Measurements from ENCODE around the gene KDM4C. TPM values are rescaled to one million over a fixed set of nuclear protein-coding genes. Genes with fewer than 3 reads are reported as not detected.

The KDM4C gene
- total RNA-seq, 6 donors from 2014 or later = 31.6 to 96.4 (median 41.2) TPM

GRCh38 chr9:7129391-7129790, 371.6 kb downstream of the KDM4C start:
- Histone ChIP-seq H3K4me1 (peaks cover 0 to 6% (median 0%) of the 10 kb centered on the region in 4 donors), H3K36me3 (peaks cover 0 to 24% (median 6%) of the 10 kb centered on the region in 4 donors), H3K4me3 (no peak overlapping the region), H3K27ac (no peak overlapping the region), H3K27me3 (no peaks in the 10 kb centered on the region), H3K9me3 (no peaks in the 10 kb centered on the region)
- ATAC-seq (ENCODE audit: low FRiP score in 2 of 2) (no peak), DNase-seq (no peak)
- WGBS, 2 donors = 50 to 85% methylated on average over 2 of the region's 2 CpGs
- TF ChIP-seq POLR2AphosphoS5 (IDR thresholded peaks at IDR 0.05) = no peak
- TF ChIP-seq CTCF (IDR thresholded peaks at IDR 0.05) = no peak
- no peak for TF ChIP-seq POLR2A (IDR thresholded peaks at IDR 0.05)
- TF ChIP-seq EP300 (IDR thresholded peaks at IDR 0.05) = no peak

GRCh38 chr9:7130266-7130820, 372.6 kb downstream of the KDM4C start:
- H3K27me3 ChIP-seq = no peaks in the 10 kb centered on the region
- H3K27ac ChIP-seq = no peak overlapping the region
- 85 to 88% methylated on average over 4 of the region's 4 CpGs for WGBS, 2 donors
- DNase-seq (no peak), ATAC-seq (ENCODE audit: low FRiP score in 2 of 2) (no peak)
- peaks cover 0 to 22% (median 6%) of the 10 kb centered on the region in 4 donors for H3K36me3 ChIP-seq
- H3K4me1 ChIP-seq = peaks cover 0 to 6% (median 0%) of the 10 kb centered on the region in 4 donors
- TF ChIP-seq CTCF (IDR thresholded peaks at IDR 0.05) (no peak), POLR2A (IDR thresholded peaks at IDR 0.05) (no peak), POLR2AphosphoS5 (IDR thresholded peaks at IDR 0.05) (no peak), EP300 (IDR thresholded peaks at IDR 0.05) (no peak)
- no peaks in the 10 kb centered on the region for H3K9me3 ChIP-seq
- H3K4me3 ChIP-seq = no peak overlapping the region

GRCh38 chr9:7132605-7133004, 374.8 kb downstream of the KDM4C start:
- Histone ChIP-seq H3K9me3 (no peaks in the 10 kb centered on the region), H3K27me3 (no peaks in the 10 kb centered on the region), H3K27ac (no peak overlapping the region), H3K4me1 (no peaks in the 10 kb centered on the region), H3K4me3 (no peak overlapping the region), H3K36me3 (peaks cover 0 to 29% (median 10%) of the 10 kb centered on the region in 4 donors)
- ATAC-seq (ENCODE audit: low FRiP score in 2 of 2) = no peak
- no peak for TF ChIP-seq POLR2A (IDR thresholded peaks at IDR 0.05)
- no peak for TF ChIP-seq EP300 (IDR thresholded peaks at IDR 0.05)
- no peak for TF ChIP-seq CTCF (IDR thresholded peaks at IDR 0.05)
- no peak for TF ChIP-seq POLR2AphosphoS5 (IDR thresholded peaks at IDR 0.05)
- DNase-seq = no peak
- 0 to 25% methylated on average over 1 of the region's 1 CpG for WGBS, 2 donors

- ATAC-seq (ENCODE audit: low FRiP score in 2 of 2) = no peak
- no peak for DNase-seq
- 87 to 90% methylated on average over 4 of the region's 4 CpGs for WGBS, 2 donors
- Histone ChIP-seq H3K9me3 (no peaks in the 10 kb centered on the region), H3K4me3 (no peak overlapping the region), H3K27me3 (no peaks in the 10 kb centered on the region), H3K36me3 (peaks cover 0 to 12% (median 6%) of the 10 kb centered on the region in 4 donors), H3K4me1 (no peaks in the 10 kb centered on the region), H3K27ac (no peak overlapping the region)
- TF ChIP-seq EP300 (IDR thresholded peaks at IDR 0.05) = no peak
- TF ChIP-seq POLR2A (IDR thresholded peaks at IDR 0.05) = no peak
- no peak for TF ChIP-seq CTCF (IDR thresholded peaks at IDR 0.05)
- no peak for TF ChIP-seq POLR2AphosphoS5 (IDR thresholded peaks at IDR 0.05)
Observed at GRCh38 chr9:7135735-7136134, 378.0 kb downstream of the KDM4C start.

GRCh38 chr9:7137040-7137439, 379.3 kb downstream of the KDM4C start:
- H3K4me1 ChIP-seq = no peaks in the 10 kb centered on the region
- no peaks in the 10 kb centered on the region for H3K27me3 ChIP-seq
- DNase-seq (no peak), ATAC-seq (ENCODE audit: low FRiP score in 2 of 2) (no peak)
- TF ChIP-seq POLR2A (IDR thresholded peaks at IDR 0.05) = no peak
- no peak for TF ChIP-seq CTCF (IDR thresholded peaks at IDR 0.05)
- no peak for TF ChIP-seq POLR2AphosphoS5 (IDR thresholded peaks at IDR 0.05)
- no peak for TF ChIP-seq EP300 (IDR thresholded peaks at IDR 0.05)
- H3K9me3 ChIP-seq = no peaks in the 10 kb centered on the region
- no peak overlapping the region for H3K4me3 ChIP-seq
- WGBS, 2 donors = 95% methylated on average over 6 of the region's 6 CpGs
- no peak overlapping the region for H3K27ac ChIP-seq
- H3K36me3 ChIP-seq = peaks cover 0 to 12% (median 6%) of the 10 kb centered on the region in 4 donors
